Pulmonary artery endothelial cell (primary cell): ENCODE data around the gene ARMH3. TPM values are rescaled to one million over a fixed set of nuclear protein-coding genes. Genes with fewer than 3 reads are reported as not detected.
"Not testable (repeated sequence)": the region's sequence is repeated elsewhere in the genome, so short reads cannot be mapped to it uniquely, and the experiment has no call there.

Source experiments
- DNase-seq: peaks from one replicate; pipeline ENCODE4 v3.0.0-alpha.2; 2011; ENCODE audit warnings: low read depth, low spot score
- total RNA-seq: library from RNA; depleted of rRNA; stranded (reverse); fragments of >200 nt; gene quantifications from 2 replicates; pipeline ENCODE4 v1.2.3, GENCODE V29; 2014

ARMH3 gene
- 7.1 and 9.7 TPM in 2 replicates for total RNA-seq

DNA sequence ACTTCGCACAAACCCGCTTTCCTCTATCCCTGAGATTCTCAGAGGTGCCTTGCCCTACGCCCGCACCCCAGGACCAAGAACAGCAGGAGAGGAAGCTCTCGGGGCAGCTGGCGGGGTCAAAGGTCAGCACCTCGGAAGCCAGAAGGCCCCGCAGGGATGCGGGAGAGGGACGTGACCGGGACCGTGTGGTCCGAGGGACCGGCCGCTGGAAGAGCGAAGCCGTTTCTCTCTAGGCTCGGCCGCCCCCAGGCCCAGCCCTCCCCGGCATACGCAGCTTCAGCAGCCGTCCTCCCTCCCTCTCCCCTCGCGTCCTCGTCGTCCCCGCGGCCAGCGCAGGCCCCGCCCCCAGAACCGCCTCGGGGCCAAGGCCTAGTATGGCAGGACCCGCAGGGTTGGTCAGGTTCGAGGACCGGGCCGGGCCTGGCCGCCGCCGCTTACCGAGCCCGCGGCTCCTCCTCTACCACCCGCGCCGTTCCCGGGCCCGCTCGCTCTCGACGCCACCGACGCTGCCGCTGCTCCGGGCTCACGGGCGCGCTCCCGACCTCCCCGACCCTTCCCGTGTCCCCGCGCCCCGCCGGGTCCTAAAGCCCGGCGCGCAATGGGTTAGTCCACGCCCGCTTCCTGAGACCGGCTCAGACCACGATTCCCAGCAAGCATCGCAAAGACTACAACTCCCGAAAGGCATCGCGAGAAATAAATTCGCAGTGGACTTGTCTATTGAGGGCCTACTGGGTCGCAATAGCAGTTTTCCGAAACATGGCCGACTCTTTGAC is at the start of gene ARMH3:
Gene ARMH3 (minus strand): TSS at position 527 of the 773 bp plus-strand sequence. CDS start 16,059 bp downstream, outside the sequence.
- DNase-seq: peak; percentile 94

- no peak for DNase-seq
These were observed 46.4 kb upstream of the ARMH3 start for GRCh38 chr10:102102421-102102820.

- no peak for DNase-seq
These were observed 45.2 kb upstream of the ARMH3 start for GRCh38 chr10:102101152-102101551.

- DNase-seq: no peak
These were observed 40.5 kb upstream of the ARMH3 start for GRCh38 chr10:102096449-102096848.

- DNase-seq: no peak
These were observed 34.8 kb upstream of the ARMH3 start for GRCh38 chr10:102090772-102091171.

GRCh38 chr10:102086196-102086595 is 30.2 kb upstream of the ARMH3 start:
- DNase-seq: no peak

- DNase-seq: no peak
These were observed 29.4 kb upstream of the ARMH3 start for GRCh38 chr10:102085336-102085735.

DNA sequence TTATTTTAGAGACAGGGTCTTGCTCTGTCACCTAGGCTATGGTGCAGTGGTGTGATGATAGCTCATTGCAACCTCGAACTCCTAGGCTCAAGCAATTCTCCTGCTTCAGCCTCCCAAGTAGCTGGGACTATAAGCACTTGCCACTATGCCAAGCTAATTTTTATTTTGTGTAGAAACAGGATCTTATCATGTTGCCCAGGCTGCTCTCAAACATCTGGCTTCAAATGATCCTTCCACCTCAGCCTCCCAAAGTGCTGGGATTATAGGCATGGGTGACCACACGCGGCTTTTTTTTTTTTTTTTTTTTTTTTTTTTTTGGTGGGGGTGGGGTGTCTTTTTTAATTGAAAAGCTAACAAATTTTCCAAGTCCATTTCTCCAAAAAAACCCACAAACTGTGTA is 27.6 kb upstream of the ARMH3 start:
- no peak for DNase-seq

GRCh38 chr10:102072673-102073527 is 16.9 kb upstream of the ARMH3 start:
- DNase-seq: peak; percentile 45

- no peak for DNase-seq
These were observed 13.1 kb upstream of the ARMH3 start for GRCh38 chr10:102069071-102069470.

DNA sequence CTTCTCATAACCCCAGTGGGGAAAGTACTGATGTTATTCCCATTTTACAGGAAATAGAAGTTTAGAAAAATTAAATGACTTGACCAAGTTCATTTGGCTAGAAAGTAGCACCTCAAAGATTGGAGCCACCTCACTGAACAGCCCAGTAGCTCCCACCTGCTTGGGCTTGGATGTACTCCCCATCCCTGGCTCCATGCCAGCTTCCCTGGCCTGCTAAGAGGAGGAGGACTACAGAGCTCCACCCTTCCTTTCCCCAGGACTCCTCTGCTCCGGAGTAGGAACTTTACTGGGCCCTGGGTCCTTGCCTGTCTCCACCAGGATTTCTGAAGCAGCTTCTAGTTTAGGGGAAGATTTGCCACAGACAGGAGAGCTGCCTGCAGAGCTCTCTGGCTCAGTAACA is 12.2 kb upstream of the ARMH3 start:
- DNase-seq: no peak

DNA sequence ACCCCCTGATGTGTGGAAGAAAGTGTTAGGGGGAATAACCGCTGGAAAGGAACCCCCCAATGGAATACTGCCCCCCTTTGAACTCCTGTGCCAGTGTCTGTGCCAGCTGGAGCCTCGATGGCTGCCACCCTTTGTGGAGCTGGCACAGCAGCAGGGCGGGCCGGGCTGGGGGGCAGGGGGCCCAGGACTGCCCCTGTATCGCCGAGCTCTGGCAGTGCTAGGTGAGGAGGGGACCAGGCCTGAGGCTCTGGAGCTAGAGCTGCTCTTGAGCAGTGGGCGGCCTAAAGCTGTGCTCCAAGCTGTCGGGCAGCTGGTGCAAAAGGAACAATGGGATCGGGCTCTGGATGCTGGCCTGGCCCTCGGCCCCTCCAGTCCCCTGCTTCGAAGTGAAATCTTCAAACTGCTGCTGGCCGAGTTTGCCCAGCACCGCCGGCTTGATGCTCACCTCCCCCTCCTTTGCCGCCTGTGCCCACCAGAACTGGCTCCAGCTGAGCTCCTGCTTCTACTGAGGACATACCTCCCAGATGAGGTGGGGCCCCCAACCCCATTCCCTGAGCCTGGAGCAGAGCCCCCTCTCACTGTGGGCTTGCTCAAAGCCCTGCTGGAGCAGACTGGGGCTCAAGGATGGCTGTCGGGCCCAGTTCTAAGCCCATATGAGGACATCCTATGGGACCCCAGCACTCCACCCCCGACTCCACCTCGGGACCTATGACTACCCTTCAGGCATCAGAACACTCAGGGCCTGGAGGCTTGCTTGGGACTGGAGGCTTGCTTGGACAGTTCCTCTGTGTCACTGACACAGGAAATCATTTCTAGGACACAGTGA is 11.3 kb upstream of the ARMH3 start:
- DNase-seq: no peak

- DNase-seq: no peak
These were observed 10.6 kb upstream of the ARMH3 start for GRCh38 chr10:102066399-102067088.

GRCh38 chr10:102065561-102066398 is 9.8 kb upstream of the ARMH3 start:
- DNase-seq: no peak

DNA sequence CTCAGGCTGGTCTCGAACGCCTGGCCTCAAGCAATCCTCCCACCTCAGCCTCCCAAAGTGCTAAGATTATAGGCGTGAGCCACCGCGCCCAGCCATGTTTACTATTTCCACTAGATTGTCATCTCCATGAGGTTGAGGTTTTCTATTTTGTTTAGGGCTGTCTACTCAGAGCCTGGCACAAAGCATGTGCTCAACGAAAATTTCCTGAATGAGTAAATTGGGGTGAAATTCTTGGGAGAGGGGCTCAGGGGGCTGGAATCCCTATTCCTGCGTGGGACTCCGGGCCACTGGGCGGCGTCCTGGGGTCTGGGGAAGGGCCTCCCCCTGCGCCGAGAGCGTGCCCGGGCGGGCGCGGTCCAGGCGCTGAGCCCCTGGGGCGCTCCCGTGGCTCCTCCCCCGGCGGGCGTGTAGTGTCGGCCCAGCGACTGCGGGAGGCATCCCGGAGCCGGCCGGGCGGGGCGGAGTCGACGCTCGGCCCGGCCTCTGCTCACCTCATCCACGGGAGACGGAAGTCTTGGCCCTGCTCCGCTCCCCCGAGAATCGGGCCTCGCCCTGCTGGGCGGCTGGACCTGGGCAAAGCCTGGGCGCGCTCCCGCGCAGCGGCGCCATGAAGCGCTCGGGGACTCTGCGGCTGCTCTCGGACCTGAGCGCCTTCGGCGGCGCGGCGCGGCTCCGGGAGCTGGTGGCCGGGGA is 9.0 kb upstream of the ARMH3 start, which contains the start of gene HPS6:
Gene HPS6 (plus strand): TSS at position 482 of the 693 bp plus-strand sequence. CDS start 126 bp downstream, at position 608.
- peak; percentile 55 for DNase-seq

DNA sequence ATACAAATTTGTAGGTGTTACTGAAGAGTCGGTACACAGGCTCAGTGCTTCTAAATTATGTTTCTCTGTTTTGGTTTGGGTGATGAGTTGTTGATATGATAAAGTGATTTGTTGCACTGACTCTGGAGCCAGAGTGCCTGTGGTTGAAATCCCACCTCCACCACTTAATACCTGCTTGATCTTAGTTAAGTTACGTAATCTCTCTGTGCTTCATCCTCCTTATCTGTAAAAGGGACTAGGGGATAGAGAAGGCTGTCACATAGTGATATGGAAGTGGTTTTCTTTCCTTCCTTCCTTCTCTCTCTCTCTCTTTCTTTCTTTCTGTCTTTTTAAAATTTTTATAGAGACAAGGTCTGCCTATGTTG is 8.5 kb upstream of the ARMH3 start:
- no peak for DNase-seq

DNA sequence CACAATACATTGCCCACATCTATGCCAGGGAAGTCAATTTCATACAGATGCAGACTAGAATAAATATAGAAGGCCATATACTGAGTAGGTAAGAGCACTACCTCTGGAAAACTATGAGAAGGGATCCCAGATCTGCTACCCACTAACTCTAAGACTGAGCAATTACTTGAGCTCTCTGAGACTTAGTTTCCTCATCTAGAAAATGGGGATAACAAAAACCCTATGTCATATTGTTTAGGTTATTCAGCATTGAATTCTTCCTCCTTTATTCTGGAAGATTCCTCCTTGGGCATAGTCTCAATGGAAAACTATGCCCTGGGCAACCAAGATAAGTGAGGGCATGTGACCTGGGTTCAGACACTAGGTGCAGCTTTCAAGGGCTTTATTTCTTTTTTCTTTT is 4.0 kb upstream of the ARMH3 start:
- DNase-seq: no peak

- not testable (repeated sequence) for DNase-seq
These were observed 909 bp downstream of the ARMH3 start for GRCh38 chr10:102054881-102055646.

DNA sequence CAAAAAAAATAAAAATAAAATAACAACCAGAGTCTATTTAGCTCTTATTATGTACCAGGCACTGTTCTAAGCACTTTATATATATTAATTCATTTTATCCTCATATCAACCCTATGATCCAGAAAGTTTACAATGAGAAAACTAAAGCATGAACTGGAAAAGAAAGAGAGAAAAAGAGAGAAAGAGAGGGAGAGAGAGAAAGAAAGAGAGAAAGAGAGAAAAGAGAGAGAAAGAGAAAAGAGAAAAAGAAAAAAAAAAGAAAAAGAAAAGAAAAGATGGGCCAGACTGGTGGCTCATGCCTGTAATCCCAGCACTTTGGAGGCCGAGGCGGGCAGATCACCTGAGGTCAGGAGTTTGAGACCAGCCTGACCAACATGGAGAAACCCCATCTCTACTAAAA is 9.9 kb downstream of the ARMH3 start:
- DNase-seq: no peak
